Measurements from ENCODE around the gene DUSP16.
"Not testable (repeated sequence)": the region's sequence is repeated elsewhere in the genome, so short reads cannot be mapped to it uniquely, and the experiment has no call there.

DNA sequence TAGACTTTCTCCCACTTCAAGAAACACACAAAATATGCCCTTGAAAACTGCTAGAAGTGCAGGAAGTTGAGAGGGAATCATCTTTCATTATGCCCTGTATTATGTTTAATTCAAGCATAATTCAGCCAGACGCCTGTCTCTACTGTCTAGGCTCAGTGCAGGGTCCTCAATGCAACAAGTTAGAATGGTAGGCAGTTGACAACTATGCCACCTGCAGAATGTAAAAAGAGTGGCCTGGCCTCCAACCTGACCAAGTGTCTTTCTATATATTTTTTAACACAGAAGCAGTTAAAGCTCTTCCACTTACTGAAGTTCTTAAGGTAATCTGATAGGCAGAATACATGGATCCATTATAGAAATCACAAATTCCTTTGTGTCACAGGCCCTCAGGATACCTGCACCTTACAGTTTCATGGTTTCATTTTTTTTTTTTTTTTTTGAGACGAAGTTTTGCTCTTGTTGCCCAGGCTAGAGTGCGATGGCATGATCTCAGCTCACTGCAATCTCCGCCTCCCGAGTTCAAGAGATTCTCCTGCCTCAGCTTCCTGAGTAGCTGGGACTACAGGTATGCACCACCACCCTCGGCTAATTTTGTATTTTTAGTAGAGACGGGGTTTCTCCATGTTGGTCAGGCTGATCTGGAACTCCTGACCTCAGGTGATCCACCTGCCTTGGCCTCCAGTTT, 60.4 kb downstream of the DUSP16 start:
- not testable (repeated sequence) for TF ChIP-seq CTCF, POLR2A (IDR thresholded peaks at IDR 0.05)

Measured in sigmoid colon (tissue), 3 donors.